HG03039 (cell line): ENCODE measurements around the gene SPG7.

Source experiments
- ATAC-seq: cut with Tn5 transposase; IDR thresholded peaks from one replicate; pipeline ENCODE4 v1.9.1; 2021; ENCODE audit warnings: mild to moderate bottlenecking, moderate library complexity; ENCODE audit not compliant: unreplicated experiment

SPG7 gene

GRCh38 chr16:89545044-89545830, 37.0 kb downstream of the SPG7 start:
- ATAC-seq, result no peak

GRCh38 chr16:89545831-89546574, 37.8 kb downstream of the SPG7 start:
- no peak for ATAC-seq

GRCh38 chr16:89546781-89547180, 38.6 kb downstream of the SPG7 start:
- ATAC-seq, result no peak

GRCh38 chr16:89547291-89547690, 39.1 kb downstream of the SPG7 start:
- ATAC-seq, result no peak

GRCh38 chr16:89547860-89548259, 39.7 kb downstream of the SPG7 start:
- no peak for ATAC-seq

- ATAC-seq, result no peak
Measured at GRCh38 chr16:89548344-89549006, 40.3 kb downstream of the SPG7 start.

GRCh38 chr16:89549007-89549700, 41.0 kb downstream of the SPG7 start:
- no peak for ATAC-seq

- no peak for ATAC-seq
Measured at GRCh38 chr16:89550421-89551007, 42.3 kb downstream of the SPG7 start.

GRCh38 chr16:89552329-89552728, 44.1 kb downstream of the SPG7 start:
- ATAC-seq, result no peak

GRCh38 chr16:89552913-89553312, 44.7 kb downstream of the SPG7 start:
- no peak for ATAC-seq

GRCh38 chr16:89553733-89554132, 45.5 kb downstream of the SPG7 start:
- no peak for ATAC-seq

- ATAC-seq, result no peak
Measured at GRCh38 chr16:89554343-89554742, 46.1 kb downstream of the SPG7 start.

- ATAC-seq, result no peak
Measured at GRCh38 chr16:89555265-89555664, 47.1 kb downstream of the SPG7 start.

- no peak for ATAC-seq
Measured at GRCh38 chr16:89555780-89556179, 47.6 kb downstream of the SPG7 start.

GRCh38 chr16:89556750-89557689, 48.8 kb downstream of the SPG7 start:
- no peak for ATAC-seq

GRCh38 chr16:89557690-89558490, 49.7 kb downstream of the SPG7 start:
- no peak for ATAC-seq

GRCh38 chr16:89560378-89561141, 52.4 kb downstream of the SPG7 start, which contains the start of gene RPL13:
Gene RPL13 (plus strand): TSS chr16:89560682. CDS start chr16:89560960, 278 bp downstream.
- peak; percentile 86 for ATAC-seq
